Left cardiac atrium (tissue), 4 donors: ENCODE data around the gene MRPL33. TPM values are rescaled to one million over a fixed set of nuclear protein-coding genes. Genes with fewer than 3 reads are reported as not detected.

ENCODE experiments used
- ATAC-seq, 2 donors: fragments of 200-7000 bp; cut with Tn5 transposase; one replicate each; pipeline ENCODE4 v1.9.1; 2020; ENCODE audit warnings: mild to moderate bottlenecking in 2 of 2, moderate library complexity in 2 of 2
- DNase-seq: peaks from one replicate; pipeline ENCODE4 v3.0.0-alpha.2; 2020
- intact Hi-C, 2 donors: fragments of 100-400 bp; cut with DNase I; formaldehyde crosslinking; loops; one replicate each; pipeline versions ENCODE4 v1.14.1 to v1.15.1; 2022 to 2023
- total RNA-seq, 2 donors: library from RNA; stranded (reverse); fragmentation: NEBNext Ultra II Directional; extraction: Animal tissue kit (Norgen Biotek cat#: 25700); gene quantifications; one replicate each; pipeline ENCODE4 v1.2.1, GENCODE V29; 2021
- donor health status: DM: no; HTN: yes; CAD: no.
- donor health status: DM: no; HTN: yes; CAD: no; lungs with severe emphysema.
- donor health status: DM: yes; HTN: yes; CAD: no.
- donor health status: Dilated cardiomyopathy.

MRPL33 gene
- total RNA-seq, 2 donors from 2014 or later, result 198 to 226 TPM

- intact Hi-C loops, result no loop called here
- ATAC-seq, result peak in 1 of 2 donors; percentile 40
- no peak for DNase-seq
Observed at GRCh38 chr2:27799646-27800010, 28.1 kb downstream of the MRPL33 start.

- DNase-seq, result no peak
- intact Hi-C loops, result no loop called here
- ATAC-seq, result no peak
Observed at GRCh38 chr2:27800856-27801255, 29.3 kb downstream of the MRPL33 start.

GRCh38 chr2:27802547-27802946 is 31.0 kb downstream of the MRPL33 start:
- DNase-seq, result no peak
- ATAC-seq, result no peak
- intact Hi-C loops, result no loop called here

- intact Hi-C loops, result no loop called here
- ATAC-seq (no peak), DNase-seq (no peak)
Observed at GRCh38 chr2:27803046-27803445, 31.5 kb downstream of the MRPL33 start.

GRCh38 chr2:27804146-27804545 is 32.6 kb downstream of the MRPL33 start:
- ATAC-seq, result no peak
- intact Hi-C loops, result no loop called here
- no peak for DNase-seq

GRCh38 chr2:27805180-27805579 is 33.7 kb downstream of the MRPL33 start:
- ATAC-seq (peak in 1 of 2 donors; percentile 59), DNase-seq (no peak)
- intact Hi-C loops, result no loop called here

- intact Hi-C loops, result no loop called here
Observed at GRCh38 chr2:27806311-27807059, 35.0 kb downstream of the MRPL33 start.

GRCh38 chr2:27807476-27807875 is 36.0 kb downstream of the MRPL33 start:
- DNase-seq (peak; percentile 34), ATAC-seq (peak in 1 of 2 donors; percentile 23)
- intact Hi-C loops, result no loop called here

More at GRCh38 chr2:27806311-27807059, 35.0 kb downstream of the MRPL33 start:
- DNase-seq (no peak), ATAC-seq (no peak)

GRCh38 chr2:27808418-27808817 is 36.9 kb downstream of the MRPL33 start:
- ATAC-seq, result no peak
- no peak for DNase-seq
- intact Hi-C loops, result no loop called here

GRCh38 chr2:27808984-27809383 is 37.5 kb downstream of the MRPL33 start:
- intact Hi-C loops, result no loop called here
- ATAC-seq (peak in 1 of 2 donors; percentile 41), DNase-seq (no peak)

GRCh38 chr2:27809761-27810241 is 38.3 kb downstream of the MRPL33 start:
- peak; percentile 32 to 75 for ATAC-seq

GRCh38 chr2:27810455-27810854 is 38.9 kb downstream of the MRPL33 start:
- no peak for DNase-seq
- ATAC-seq, result peak in 1 of 2 donors; percentile 12
- intact Hi-C loops, result no loop called here

More at GRCh38 chr2:27809761-27810241, 38.3 kb downstream of the MRPL33 start:
- intact Hi-C loops, result no loop called here
- no peak for DNase-seq

GRCh38 chr2:27811768-27812167 is 40.2 kb downstream of the MRPL33 start:
- ATAC-seq (no peak), DNase-seq (no peak)
- intact Hi-C loops, result no loop called here

GRCh38 chr2:27814758-27815157 is 43.2 kb downstream of the MRPL33 start:
- no peak for DNase-seq
- intact Hi-C loops, result no loop called here

GRCh38 chr2:27815860-27816438 is 44.4 kb downstream of the MRPL33 start:
- intact Hi-C loops, result no loop called here

More at GRCh38 chr2:27814758-27815157, 43.2 kb downstream of the MRPL33 start:
- no peak for ATAC-seq

GRCh38 chr2:27822049-27822448 is 50.5 kb downstream of the MRPL33 start:
- ATAC-seq (no peak), DNase-seq (no peak)
- intact Hi-C loops, result no loop called here

More at GRCh38 chr2:27815860-27816438, 44.4 kb downstream of the MRPL33 start:
- ATAC-seq, result no peak
- no peak for DNase-seq

- intact Hi-C loops, result no loop called here
- DNase-seq, result no peak
- ATAC-seq, result peak; percentile 62 to 84
Observed at GRCh38 chr2:27823135-27823534, 51.6 kb downstream of the MRPL33 start.

GRCh38 chr2:27823569-27823968 is 52.0 kb downstream of the MRPL33 start:
- no peak for DNase-seq
- peak; percentile 26 to 73 for ATAC-seq
- intact Hi-C loops, result no loop called here

- intact Hi-C loops, result no loop called here
- no peak for DNase-seq
- no peak for ATAC-seq
Observed at GRCh38 chr2:27824401-27824800, 52.9 kb downstream of the MRPL33 start.

- no peak for ATAC-seq
- intact Hi-C loops, result no loop called here
Observed at GRCh38 chr2:27828305-27828704, 56.8 kb downstream of the MRPL33 start.

More at GRCh38 chr2:27828305-27828704, 56.8 kb downstream of the MRPL33 start:
- no peak for DNase-seq
